Upper lobe of left lung (tissue), 4 donors: ENCODE results near the gene HENMT1.
A peak's percentile ranks its signal among the peaks of the same experiment; 100 is the strongest.

Experiments
- EP300 ChIP-seq, 4 donors: sonication (generic); formaldehyde crosslinking; IDR thresholded peaks; one replicate each; pipeline ENCODE4 v1.5.1; 2017; ENCODE audit warnings: antibody characterized with exemption in 4 of 4, control low read depth in 2 of 4
- POLR2A ChIP-seq, 4 donors: fragments of 450-650 bp; IDR thresholded peaks; one replicate each; pipeline ENCODE4 v1.5.1; 2016 to 2017; ENCODE audit warnings: antibody characterized with exemption in 4 of 4, mild to moderate bottlenecking in 2 of 4
- TF ChIP-seq, protein P1 (sequence below), 6 experiments: fragments of 450-650 bp in 4 of 6; fragments of 200-600 bp in 2 of 6; sonication (generic) in 2 of 6; IDR thresholded peaks; one replicate each; pipeline ENCODE4 v1.5.1; 2016 to 2019; ENCODE audit warnings: antibody characterized with exemption in 6 of 6

- no peak for TF ChIP-seq POLR2A (IDR thresholded peaks at IDR 0.05)
- TF ChIP-seq, protein P1, sequence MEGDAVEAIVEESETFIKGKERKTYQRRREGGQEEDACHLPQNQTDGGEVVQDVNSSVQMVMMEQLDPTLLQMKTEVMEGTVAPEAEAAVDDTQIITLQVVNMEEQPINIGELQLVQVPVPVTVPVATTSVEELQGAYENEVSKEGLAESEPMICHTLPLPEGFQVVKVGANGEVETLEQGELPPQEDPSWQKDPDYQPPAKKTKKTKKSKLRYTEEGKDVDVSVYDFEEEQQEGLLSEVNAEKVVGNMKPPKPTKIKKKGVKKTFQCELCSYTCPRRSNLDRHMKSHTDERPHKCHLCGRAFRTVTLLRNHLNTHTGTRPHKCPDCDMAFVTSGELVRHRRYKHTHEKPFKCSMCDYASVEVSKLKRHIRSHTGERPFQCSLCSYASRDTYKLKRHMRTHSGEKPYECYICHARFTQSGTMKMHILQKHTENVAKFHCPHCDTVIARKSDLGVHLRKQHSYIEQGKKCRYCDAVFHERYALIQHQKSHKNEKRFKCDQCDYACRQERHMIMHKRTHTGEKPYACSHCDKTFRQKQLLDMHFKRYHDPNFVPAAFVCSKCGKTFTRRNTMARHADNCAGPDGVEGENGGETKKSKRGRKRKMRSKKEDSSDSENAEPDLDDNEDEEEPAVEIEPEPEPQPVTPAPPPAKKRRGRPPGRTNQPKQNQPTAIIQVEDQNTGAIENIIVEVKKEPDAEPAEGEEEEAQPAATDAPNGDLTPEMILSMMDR (IDR thresholded peaks at IDR 0.05) = peak; percentile 27 to 79 (median 66)
- TF ChIP-seq EP300 (IDR thresholded peaks at IDR 0.05) = no peak
Measured at GRCh38 chr1:108643492-108644335, 17.2 kb downstream of the HENMT1 start.
